Measurements from ENCODE around the gene SART1.

GRCh38 chr11:66011785-66012303 lies 50.3 kb downstream of the SART1 start, which contains the start of gene CST6:
- TF ChIP-seq CTCF (IDR thresholded peaks at IDR 0.05) (no peak), POLR2A (IDR thresholded peaks at IDR 0.05) (no peak)
